Mucosa of descending colon (tissue), 3 donors: ENCODE data around the gene ITK. TPM values are rescaled to one million over a fixed set of nuclear protein-coding genes. Genes with fewer than 3 reads are reported as not detected.
A peak's percentile ranks its signal among the peaks of the same experiment; 100 is the strongest.

ENCODE experiments used
- ATAC-seq: fragments of 200-7000 bp; cut with Tn5 transposase; one replicate; pipeline ENCODE4 v1.9.1; 2020; ENCODE audit warnings: mild to moderate bottlenecking, moderate library complexity
- DNase-seq, 3 donors: peaks; one replicate each; pipeline ENCODE4 v3.0.0-alpha.2; 2020
- H3K36me3 ChIP-seq: fragments of 200-600 bp; one replicate; pipeline ENCODE4 v1.8.0; 2021; ENCODE audit warnings: low read depth, mild to moderate bottlenecking
- H3K4me1 ChIP-seq: fragments of 200-600 bp; one replicate; pipeline ENCODE4 v1.8.0; 2021; ENCODE audit warnings: low read depth, mild to moderate bottlenecking
- H3K4me3 ChIP-seq: fragments of 200-600 bp; one replicate; pipeline ENCODE4 v1.8.0; 2021; ENCODE audit warnings: mild to moderate bottlenecking
- H3K9me3 ChIP-seq: fragments of 200-600 bp; one replicate; pipeline ENCODE4 v1.8.0; 2021; ENCODE audit warnings: mild to moderate bottlenecking
- CTCF ChIP-seq: fragments of 200-600 bp; IDR thresholded peaks from one replicate; pipeline ENCODE4 v1.8.0; 2022; ENCODE audit warnings: antibody characterized with exemption, mild to moderate bottlenecking
- intact Hi-C, 2 donors: fragments of 100-400 bp; cut with DNase I in 1 of 2; cut with micrococcal nuclease in 1 of 2; formaldehyde crosslinking; loops; one replicate each; pipeline versions ENCODE4 v1.11.0 to v1.11.1; 2022; cut with DNase I, micrococcal nuclease
- long read RNA-seq, 2 donors: library from polyadenylated mRNA; unstranded; transcript quantifications; one replicate each; pipeline ENCODE4 v2.0.0, GENCODE V29; 2019 to 2021
- total RNA-seq, 3 donors: library from RNA; stranded (reverse); fragmentation: NEBNext Ultra II Directional in 2 of 3; extraction: Animal tissue kit (Norgen Biotek cat#: 25700) in 2 of 3; gene quantifications; one replicate each; pipeline versions ENCODE4 v1.2.1 to v1.2.4, GENCODE V29; 2021 to 2023
- donor health status: DM: no; HTN: no; CAD: no; lungs with moderate emphysema.
- donor health status: DM: no; HTN: no; CAD: no.
- donor health status: DM: no; HTN: yes; CAD: no.

ITK gene
- total RNA-seq: 1 to 10 TPM; 2.6 to 5.7 (median 2.7) TPM
- long read RNA-seq, donor 1: 0 reads
- long read RNA-seq, donor 2: 0 reads

- ATAC-seq (peak; percentile 71), DNase-seq (peak in 1 of 3 donors; percentile 42)
- Histone ChIP-seq H3K36me3 (no peaks in the 10 kb centered on the region), H3K4me1 (no peaks in the 10 kb centered on the region), H3K4me3 (no peak within 1 kb of the TSS), H3K9me3 (no peaks in the 10 kb centered on the region)
- intact Hi-C loops: no loop called here
- TF ChIP-seq CTCF: no peak
These were observed at the start of gene ITK for GRCh38 chr5:157180374-157181264. ITK (plus strand) TSS chr5:157180840; CDS start chr5:157180978, 138 bp downstream.

GRCh38 chr5:157130925-157131324 lies 49.7 kb upstream of the ITK start:
- TF ChIP-seq CTCF: no peak
- ATAC-seq (no peak), DNase-seq (no peak)
- no peaks in the 10 kb centered on the region for H3K4me1 ChIP-seq
- H3K36me3 ChIP-seq: no peaks in the 10 kb centered on the region
- intact Hi-C loops: no loop called here
- no peaks in the 10 kb centered on the region for H3K9me3 ChIP-seq
- H3K4me3 ChIP-seq: no peak overlapping the region

- Histone ChIP-seq H3K4me1 (no peaks in the 10 kb centered on the region), H3K36me3 (no peaks in the 10 kb centered on the region), H3K9me3 (no peaks in the 10 kb centered on the region), H3K4me3 (no peak overlapping the region)
- no peak for DNase-seq
- TF ChIP-seq CTCF: no peak
- intact Hi-C loops: no loop called here
- no peak for ATAC-seq
These were observed 48.4 kb upstream of the ITK start for GRCh38 chr5:157132281-157132612.

GRCh38 chr5:157137691-157138090 lies 42.9 kb upstream of the ITK start:
- peaks cover 10% of the 10 kb centered on the region for H3K4me1 ChIP-seq
- H3K9me3 ChIP-seq: no peaks in the 10 kb centered on the region
- no peak for TF ChIP-seq CTCF
- DNase-seq (no peak), ATAC-seq (no peak)
- H3K36me3 ChIP-seq: no peaks in the 10 kb centered on the region
- H3K4me3 ChIP-seq: no peak overlapping the region
- intact Hi-C loops: no loop called here

- Histone ChIP-seq H3K4me1 (peaks cover 10% of the 10 kb centered on the region), H3K36me3 (peaks cover 6% of the 10 kb centered on the region), H3K9me3 (no peaks in the 10 kb centered on the region), H3K4me3 (peak within 1 kb of the TSS; percentile 78)
- TF ChIP-seq CTCF: no peak
- intact Hi-C loops: loop anchor here in 1 of 2 donors (10.0 kb wide), 1 partner anchor 602 kb away; the partner anchor contains the start of gene LSM11
- peak; percentile 99 for ATAC-seq
- DNase-seq: peak; percentile 88 to 94 (median 94)
These were observed 38.1 kb upstream of the ITK start, which contains the start of gene MED7 for GRCh38 chr5:157142317-157143126. MED7 (minus strand) TSS chr5:157142865; CDS start chr5:157139431, 3,434 bp downstream.
